H1 (cell line): ENCODE measurements around the gene PSPH. TPM values are rescaled to one million over a fixed set of nuclear protein-coding genes. Genes with fewer than 3 reads are reported as not detected.

Experiments used
- ATF2 ChIP-seq: IDR thresholded peaks from 2 replicates; pipeline ENCODE4 v1.6.1; 2012; ENCODE audit warnings: low read length, inconsistent platforms
- ATF3 ChIP-seq: IDR thresholded peaks from 2 replicates; pipeline ENCODE4 v1.6.1; 2011; ENCODE audit warnings: low read depth, mild to moderate bottlenecking, low read length; ENCODE audit not compliant: insufficient read depth
- CBX5 ChIP-seq: fragments of 300-800, 300-1000 bp; sonication (generic); IDR thresholded peaks from 2 replicates; pipeline ENCODE4 v1.7.1; 2016; ENCODE audit warnings: antibody characterized with exemption, low read length, low read depth
- FOSL1 ChIP-seq: IDR thresholded peaks from 2 replicates; pipeline ENCODE4 v1.6.1; 2011; ENCODE audit warnings: mild to moderate bottlenecking, low read depth, low read length, moderate library complexity; ENCODE audit not compliant: insufficient read depth
- GTF2F1 ChIP-seq: IDR thresholded peaks from 2 replicates; pipeline ENCODE4 v1.6.1; 2012; ENCODE audit warnings: low read depth, low read length, improper control_type of control experiment, borderline replicate concordance
- KDM5A ChIP-seq: fragments of 200-600 bp; IDR thresholded peaks from 2 replicates; pipeline ENCODE4 v1.7.1; 2012; ENCODE audit warnings: mild to moderate bottlenecking, low read length, inconsistent platforms, mixed read lengths
- polyA plus RNA-seq, 7 experiments: library from polyadenylated mRNA; depleted of rRNA in 3 of 7; stranded (reverse) in 5 of 7; unstranded in 2 of 7; fragments of >200 nt in 5 of 7; fragments of 200-250 nt in 2 of 7; gene quantifications; 1 replicate in 5 of 7; 2 replicates in 1 of 7; 4 replicates in 1 of 7; pipeline versions ENCODE4 v1.2.1 to v1.2.3, GENCODE V29; 2011 to 2013; ENCODE audit warnings: missing spikeins in 2 of 7, mixed read lengths in 2 of 7
- total RNA-seq: library from RNA; stranded (reverse); fragmentation: NEBNext Ultra II Directional; extraction: Animal tissue kit (Norgen Biotek cat#: 25700); gene quantifications from 2 replicates; pipeline ENCODE4 v1.2.1, GENCODE V29; 2021
- TF ChIP-seq, protein P1 (sequence below): fragments of 300-600 bp; sonication (generic); IDR thresholded peaks from 2 replicates; pipeline ENCODE4 v1.7.1; 2012; ENCODE audit warnings: low read length, moderate library complexity, mild to moderate bottlenecking, inconsistent platforms; ENCODE audit not compliant: insufficient replicate concordance

PSPH gene
- total and polyA plus RNA-seq, 2 of the 8 experiments (the other 6 are each of a cell fraction or from before 2014, with no cell fraction given): 31.0 to 64.8 TPM

GRCh38 chr7:56033671-56034432, 17.4 kb downstream of the PSPH start (continued):
- TF ChIP-seq, protein P1, sequence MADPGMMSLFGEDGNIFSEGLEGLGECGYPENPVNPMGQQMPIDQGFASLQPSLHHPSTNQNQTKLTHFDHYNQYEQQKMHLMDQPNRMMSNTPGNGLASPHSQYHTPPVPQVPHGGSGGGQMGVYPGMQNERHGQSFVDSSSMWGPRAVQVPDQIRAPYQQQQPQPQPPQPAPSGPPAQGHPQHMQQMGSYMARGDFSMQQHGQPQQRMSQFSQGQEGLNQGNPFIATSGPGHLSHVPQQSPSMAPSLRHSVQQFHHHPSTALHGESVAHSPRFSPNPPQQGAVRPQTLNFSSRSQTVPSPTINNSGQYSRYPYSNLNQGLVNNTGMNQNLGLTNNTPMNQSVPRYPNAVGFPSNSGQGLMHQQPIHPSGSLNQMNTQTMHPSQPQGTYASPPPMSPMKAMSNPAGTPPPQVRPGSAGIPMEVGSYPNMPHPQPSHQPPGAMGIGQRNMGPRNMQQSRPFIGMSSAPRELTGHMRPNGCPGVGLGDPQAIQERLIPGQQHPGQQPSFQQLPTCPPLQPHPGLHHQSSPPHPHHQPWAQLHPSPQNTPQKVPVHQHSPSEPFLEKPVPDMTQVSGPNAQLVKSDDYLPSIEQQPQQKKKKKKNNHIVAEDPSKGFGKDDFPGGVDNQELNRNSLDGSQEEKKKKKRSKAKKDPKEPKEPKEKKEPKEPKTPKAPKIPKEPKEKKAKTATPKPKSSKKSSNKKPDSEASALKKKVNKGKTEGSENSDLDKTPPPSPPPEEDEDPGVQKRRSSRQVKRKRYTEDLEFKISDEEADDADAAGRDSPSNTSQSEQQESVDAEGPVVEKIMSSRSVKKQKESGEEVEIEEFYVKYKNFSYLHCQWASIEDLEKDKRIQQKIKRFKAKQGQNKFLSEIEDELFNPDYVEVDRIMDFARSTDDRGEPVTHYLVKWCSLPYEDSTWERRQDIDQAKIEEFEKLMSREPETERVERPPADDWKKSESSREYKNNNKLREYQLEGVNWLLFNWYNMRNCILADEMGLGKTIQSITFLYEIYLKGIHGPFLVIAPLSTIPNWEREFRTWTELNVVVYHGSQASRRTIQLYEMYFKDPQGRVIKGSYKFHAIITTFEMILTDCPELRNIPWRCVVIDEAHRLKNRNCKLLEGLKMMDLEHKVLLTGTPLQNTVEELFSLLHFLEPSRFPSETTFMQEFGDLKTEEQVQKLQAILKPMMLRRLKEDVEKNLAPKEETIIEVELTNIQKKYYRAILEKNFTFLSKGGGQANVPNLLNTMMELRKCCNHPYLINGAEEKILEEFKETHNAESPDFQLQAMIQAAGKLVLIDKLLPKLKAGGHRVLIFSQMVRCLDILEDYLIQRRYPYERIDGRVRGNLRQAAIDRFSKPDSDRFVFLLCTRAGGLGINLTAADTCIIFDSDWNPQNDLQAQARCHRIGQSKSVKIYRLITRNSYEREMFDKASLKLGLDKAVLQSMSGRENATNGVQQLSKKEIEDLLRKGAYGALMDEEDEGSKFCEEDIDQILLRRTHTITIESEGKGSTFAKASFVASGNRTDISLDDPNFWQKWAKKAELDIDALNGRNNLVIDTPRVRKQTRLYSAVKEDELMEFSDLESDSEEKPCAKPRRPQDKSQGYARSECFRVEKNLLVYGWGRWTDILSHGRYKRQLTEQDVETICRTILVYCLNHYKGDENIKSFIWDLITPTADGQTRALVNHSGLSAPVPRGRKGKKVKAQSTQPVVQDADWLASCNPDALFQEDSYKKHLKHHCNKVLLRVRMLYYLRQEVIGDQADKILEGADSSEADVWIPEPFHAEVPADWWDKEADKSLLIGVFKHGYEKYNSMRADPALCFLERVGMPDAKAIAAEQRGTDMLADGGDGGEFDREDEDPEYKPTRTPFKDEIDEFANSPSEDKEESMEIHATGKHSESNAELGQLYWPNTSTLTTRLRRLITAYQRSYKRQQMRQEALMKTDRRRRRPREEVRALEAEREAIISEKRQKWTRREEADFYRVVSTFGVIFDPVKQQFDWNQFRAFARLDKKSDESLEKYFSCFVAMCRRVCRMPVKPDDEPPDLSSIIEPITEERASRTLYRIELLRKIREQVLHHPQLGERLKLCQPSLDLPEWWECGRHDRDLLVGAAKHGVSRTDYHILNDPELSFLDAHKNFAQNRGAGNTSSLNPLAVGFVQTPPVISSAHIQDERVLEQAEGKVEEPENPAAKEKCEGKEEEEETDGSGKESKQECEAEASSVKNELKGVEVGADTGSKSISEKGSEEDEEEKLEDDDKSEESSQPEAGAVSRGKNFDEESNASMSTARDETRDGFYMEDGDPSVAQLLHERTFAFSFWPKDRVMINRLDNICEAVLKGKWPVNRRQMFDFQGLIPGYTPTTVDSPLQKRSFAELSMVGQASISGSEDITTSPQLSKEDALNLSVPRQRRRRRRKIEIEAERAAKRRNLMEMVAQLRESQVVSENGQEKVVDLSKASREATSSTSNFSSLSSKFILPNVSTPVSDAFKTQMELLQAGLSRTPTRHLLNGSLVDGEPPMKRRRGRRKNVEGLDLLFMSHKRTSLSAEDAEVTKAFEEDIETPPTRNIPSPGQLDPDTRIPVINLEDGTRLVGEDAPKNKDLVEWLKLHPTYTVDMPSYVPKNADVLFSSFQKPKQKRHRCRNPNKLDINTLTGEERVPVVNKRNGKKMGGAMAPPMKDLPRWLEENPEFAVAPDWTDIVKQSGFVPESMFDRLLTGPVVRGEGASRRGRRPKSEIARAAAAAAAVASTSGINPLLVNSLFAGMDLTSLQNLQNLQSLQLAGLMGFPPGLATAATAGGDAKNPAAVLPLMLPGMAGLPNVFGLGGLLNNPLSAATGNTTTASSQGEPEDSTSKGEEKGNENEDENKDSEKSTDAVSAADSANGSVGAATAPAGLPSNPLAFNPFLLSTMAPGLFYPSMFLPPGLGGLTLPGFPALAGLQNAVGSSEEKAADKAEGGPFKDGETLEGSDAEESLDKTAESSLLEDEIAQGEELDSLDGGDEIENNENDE: no peak
- TF ChIP-seq FOSL1: no peak
- TF ChIP-seq CBX5: no peak
- TF ChIP-seq ATF2: no peak
- TF ChIP-seq KDM5A: no peak; the same call in 1 of the 2 replicates
- TF ChIP-seq GTF2F1: no peak
- 0 out of 2 replicates have a peak, but pooled peaks have one; percentile 40 for TF ChIP-seq ATF3
